ENCODE measurements around the gene RTN4RL2.

DNA sequence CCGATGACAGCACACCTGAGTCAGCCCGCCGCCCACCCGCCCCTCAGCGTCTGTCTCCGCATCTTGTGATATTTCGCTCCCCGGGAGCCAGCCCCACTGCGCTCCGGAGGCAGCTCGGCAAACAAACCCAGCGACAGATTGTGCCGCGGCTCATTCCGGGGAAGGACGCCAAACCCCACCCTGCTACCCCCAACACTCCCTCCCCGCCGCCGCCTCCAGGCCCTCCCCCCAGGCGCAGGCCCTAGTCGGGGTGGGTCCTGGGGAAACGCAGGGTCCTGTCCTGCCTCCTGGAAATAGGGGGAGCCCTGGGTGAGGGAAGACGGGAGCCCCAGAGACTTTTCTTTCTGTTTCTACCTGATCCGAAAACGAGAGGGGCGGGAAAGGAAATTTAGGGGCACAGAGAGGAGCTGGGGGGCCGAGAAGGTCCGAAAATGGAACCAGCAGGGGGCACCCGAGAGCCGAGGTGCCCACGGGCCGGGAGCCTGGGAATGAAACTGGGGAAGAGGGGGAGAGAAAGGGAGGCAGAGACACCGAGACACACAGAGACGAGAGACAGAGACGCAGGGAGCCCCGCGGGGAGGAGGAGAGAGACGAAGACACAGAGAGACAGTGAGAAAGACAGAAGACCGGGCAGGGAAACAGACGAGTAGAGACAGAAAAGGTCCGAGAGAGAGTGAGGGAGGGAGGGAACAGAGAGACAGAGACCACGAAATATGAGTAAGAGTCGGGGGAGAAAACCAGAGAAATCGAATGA lies 1.7 kb upstream of the RTN4RL2 start:
- TF ChIP-seq, protein P1, sequence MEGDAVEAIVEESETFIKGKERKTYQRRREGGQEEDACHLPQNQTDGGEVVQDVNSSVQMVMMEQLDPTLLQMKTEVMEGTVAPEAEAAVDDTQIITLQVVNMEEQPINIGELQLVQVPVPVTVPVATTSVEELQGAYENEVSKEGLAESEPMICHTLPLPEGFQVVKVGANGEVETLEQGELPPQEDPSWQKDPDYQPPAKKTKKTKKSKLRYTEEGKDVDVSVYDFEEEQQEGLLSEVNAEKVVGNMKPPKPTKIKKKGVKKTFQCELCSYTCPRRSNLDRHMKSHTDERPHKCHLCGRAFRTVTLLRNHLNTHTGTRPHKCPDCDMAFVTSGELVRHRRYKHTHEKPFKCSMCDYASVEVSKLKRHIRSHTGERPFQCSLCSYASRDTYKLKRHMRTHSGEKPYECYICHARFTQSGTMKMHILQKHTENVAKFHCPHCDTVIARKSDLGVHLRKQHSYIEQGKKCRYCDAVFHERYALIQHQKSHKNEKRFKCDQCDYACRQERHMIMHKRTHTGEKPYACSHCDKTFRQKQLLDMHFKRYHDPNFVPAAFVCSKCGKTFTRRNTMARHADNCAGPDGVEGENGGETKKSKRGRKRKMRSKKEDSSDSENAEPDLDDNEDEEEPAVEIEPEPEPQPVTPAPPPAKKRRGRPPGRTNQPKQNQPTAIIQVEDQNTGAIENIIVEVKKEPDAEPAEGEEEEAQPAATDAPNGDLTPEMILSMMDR (IDR thresholded peaks at IDR 0.05; ENCODE audit: poor library complexity, severe bottlenecking) = peak; percentile 66
- no peak for TF ChIP-seq EP300 (conservative IDR thresholded peaks at IDR 0.05; ENCODE audit: poor library complexity, severe bottlenecking)
